ENCODE measurements around the gene CBLB.
"Not testable (repeated sequence)": the region's sequence is repeated elsewhere in the genome, so short reads cannot be mapped to it uniquely, and the experiment has no call there.

Gene CBLB

DNA sequence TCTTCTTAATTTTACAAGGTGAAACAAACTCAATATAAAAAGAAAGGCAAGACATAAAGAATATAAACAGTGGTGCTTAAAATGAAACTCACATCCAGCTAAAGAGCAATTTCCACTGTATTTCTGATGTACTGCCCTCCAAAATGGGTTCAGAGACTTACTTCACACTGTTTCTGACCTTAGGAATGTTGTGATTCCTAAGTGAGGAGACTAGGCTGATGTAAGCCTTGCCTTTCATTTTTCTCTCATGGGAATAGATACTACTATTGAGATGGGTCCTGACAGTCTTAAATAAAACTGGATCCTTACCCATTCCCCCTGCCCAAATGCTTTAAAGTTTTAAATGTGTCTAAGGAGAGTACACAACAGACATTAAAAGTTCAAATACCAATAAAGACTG, 86.9 kb downstream of the CBLB start:
- DNase-seq: no peak

GRCh38 chr3:105780107-105780506, 88.7 kb downstream of the CBLB start:
- no peak for DNase-seq

- DNase-seq: no peak
Measured at GRCh38 chr3:105775368-105775767, 93.4 kb downstream of the CBLB start.

- no peak for DNase-seq
Measured at GRCh38 chr3:105774444-105775180, 94.2 kb downstream of the CBLB start.

GRCh38 chr3:105773291-105773690, 95.5 kb downstream of the CBLB start:
- DNase-seq: no peak

- DNase-seq: peak; percentile 28
Measured at GRCh38 chr3:105772635-105773034, 96.2 kb downstream of the CBLB start.

DNA sequence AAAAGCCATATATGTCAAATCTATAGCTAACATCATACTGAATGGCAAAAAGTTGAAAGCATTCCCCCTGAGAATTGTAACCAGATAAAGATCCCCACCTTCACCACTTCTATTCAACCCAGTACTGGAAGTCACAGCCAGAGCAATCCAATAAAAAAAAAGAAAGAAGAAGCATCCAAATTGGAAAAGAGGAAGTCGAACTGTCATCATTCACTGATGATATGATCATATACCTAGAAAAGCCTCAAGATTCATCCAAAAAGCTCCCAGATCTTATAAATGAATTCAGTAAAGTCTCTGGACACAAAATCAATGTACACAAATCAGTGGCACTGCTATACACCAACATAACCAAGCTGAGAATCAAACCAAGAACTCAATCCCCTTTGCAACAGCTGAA, 97.4 kb downstream of the CBLB start:
- DNase-seq: no peak

DNA sequence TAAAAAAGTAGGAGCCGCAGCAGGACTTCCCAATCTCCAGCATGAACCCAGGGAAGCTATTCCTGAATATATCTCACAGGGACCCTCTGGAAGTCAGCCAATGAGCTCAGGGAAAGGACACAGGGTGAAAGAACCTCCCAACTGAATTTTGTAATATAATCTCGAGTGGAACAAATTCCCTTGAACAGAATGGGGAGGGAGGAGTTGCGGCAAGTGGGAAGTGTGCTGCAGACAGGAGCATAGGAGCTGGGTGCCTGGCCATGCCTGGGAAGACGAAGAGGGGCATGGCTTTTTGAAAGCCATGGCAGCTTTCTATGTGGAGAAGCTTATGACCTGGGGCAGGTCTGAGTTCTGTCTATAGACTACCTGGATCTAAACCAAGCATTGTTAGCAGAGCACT, 98.4 kb downstream of the CBLB start:
- no peak for DNase-seq

DNA sequence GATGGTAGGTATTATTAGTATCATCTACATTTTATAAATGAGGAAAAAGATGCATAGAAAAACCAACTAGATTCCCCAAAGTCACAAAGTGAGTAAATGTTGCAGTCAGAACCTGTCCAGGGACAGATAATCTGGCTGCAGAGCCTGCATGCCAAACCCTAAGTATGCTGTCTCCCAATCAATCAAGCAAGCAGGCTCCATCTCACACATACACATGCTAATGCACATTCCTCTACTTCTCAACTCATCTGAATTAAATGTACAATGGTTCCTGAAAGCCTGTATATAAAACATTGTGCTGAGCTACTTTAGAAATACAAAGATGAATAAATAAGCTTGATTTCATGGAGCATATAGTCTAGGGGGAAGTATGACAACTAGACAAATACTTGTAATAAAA, 101.0 kb downstream of the CBLB start:
- DNase-seq: no peak

DNA sequence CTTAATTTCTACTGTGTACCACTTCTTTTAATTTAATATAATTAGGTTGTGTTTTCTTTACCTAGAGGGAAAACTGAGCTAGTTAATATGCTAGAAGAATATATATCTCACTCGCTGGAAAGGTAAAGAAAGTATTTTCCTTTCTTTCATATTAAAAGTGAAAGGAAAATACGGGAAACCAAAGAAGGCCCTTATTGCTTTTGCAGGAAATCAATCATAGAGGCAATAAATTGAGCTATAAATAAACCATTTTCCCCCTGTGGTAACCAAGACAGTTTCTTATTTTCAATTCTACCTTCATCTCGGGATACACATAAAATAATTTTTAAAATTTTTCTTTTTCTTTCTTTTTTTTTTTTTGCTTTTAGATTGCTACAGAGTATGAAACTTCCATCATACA, 101.6 kb downstream of the CBLB start:
- DNase-seq: no peak

GRCh38 chr3:105765308-105765639, 103.5 kb downstream of the CBLB start:
- DNase-seq: no peak

GRCh38 chr3:105764378-105765307, 104.2 kb downstream of the CBLB start:
- DNase-seq: peak; percentile 47

- DNase-seq: no peak
Measured at GRCh38 chr3:105763659-105764036, 105.2 kb downstream of the CBLB start.

GRCh38 chr3:105762749-105763658, 105.8 kb downstream of the CBLB start:
- no peak for DNase-seq

DNA sequence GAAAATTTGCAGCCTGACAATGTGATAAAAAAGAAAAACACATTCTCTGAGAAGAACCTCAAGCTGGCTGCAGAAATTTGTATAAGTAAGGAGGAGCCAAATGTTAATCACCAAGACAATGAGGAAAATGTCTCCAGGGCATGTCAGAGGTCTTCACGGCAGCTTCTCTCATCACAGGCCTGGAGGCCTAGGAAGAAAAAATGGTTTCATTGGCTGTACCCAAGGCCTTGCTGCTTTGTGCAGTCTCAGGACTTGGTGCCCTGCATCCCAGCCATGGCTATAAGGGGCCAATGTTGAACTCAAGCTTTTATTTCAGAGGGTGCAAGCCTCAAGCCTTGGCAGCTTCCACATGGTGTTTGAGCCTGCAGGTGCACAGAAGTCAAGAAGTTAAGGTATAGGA, 106.6 kb downstream of the CBLB start:
- not testable (repeated sequence) for DNase-seq

DNA sequence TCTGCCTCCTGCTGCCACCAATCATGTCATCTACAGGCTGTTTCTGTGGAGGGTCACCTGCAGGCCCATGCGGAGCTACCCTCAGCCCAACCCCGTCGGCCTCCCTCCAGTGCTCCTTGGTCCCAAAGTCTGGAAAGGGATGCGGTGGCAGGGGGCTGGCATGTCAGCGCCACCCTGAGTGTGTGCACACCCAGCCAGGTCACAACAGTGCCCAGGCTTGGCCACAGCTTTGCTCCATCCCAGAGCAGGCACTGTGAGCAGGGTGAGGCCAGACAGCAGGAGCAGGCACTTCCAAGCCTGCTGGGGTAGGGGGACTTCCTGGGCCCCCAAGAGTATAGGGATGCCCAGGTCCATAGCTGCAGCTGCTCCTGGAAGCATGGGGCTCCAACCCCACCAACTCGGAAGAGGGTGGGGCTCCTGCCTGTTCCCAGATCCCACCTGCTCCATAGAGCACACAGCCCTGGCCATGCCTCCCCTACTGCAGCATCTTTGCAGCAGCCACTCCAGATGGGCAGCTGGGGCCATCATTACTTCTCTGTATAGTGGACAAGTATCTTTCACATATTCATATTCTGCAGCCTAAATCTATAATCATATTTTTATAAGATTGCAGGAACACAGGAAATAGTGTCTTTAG, 109.3 kb downstream of the CBLB start:
- no peak for DNase-seq

- no peak for DNase-seq
Measured at GRCh38 chr3:105758451-105758850, 110.4 kb downstream of the CBLB start.

DNA sequence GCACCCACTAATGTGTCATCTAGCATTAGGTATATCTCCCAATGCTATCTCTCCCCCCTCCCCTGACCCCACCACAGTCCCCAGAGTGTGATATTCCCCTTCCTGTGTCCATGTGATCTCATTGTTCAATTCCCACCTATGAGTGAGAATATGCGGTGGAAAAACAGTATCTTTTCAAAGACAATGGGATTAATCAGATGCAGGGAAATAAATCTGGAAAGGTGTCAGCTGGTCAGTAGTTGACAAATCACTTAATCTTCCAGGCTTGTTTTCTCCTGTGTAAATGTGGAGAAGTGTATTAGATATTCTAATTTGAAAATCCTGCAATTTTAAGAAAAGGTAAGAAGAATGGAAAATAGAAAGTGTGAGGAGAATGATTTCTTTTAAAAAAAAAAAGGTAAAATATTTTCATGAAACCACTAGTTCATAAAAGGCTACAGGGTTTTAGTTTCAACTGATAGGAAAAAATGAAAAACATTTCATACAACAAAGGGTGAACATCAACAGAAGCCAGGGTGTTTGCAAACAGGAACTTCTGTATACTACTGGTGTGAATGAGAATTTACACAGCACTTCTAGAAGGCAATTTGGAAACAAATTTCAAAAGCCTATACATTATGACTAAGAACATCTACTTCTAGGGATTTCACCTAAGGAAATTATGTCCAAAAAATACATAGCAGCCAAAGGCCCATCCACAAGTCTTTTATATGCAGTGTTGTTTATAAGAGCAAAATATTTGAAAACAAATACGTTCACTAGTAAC, 113.5 kb downstream of the CBLB start:
- DNase-seq: no peak

- DNase-seq: peak; percentile 78
Measured at GRCh38 chr3:105752791-105753415, 115.9 kb downstream of the CBLB start.

DNA sequence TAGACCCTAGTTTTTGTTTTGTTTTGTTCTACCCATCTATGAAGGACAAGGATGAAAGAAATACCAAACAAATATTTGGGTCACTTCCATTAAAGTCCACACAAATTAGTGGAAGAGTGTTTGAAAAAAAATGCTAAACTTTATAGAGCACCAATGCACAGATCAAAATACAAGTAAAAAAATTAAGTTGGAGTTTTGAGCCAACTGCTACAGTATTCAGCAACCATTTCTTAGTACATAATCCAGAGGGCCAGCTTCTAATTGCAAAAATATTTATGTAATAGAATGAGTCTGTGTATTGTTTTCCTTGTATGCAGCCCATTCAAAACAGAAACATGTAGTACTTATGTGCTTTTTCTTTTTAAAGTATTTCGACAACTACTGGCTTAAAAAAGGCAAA, 121.1 kb downstream of the CBLB start:
- DNase-seq: no peak

DNA sequence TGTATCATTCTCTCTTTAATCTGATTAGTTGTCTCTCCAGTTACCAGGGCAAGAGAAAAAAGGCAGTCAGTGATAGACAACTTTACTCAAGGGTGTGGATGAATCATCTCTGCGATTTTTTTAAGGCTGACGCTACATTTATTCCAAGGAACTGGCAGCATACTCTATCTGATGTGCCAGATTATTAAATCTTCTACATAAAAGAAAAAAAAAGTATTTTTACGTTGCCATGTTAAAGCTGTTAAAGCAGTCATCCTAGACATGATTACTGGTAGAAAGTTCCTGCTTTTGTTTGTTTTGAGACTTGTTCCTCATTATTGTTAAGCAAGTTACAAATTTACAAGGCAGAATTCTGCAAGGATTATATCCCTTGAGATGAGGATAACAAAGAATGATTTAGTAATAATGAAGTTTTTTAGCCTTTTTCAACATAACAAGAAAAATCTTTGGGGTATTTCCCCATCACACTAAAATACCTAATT, 121.7 kb downstream of the CBLB start:
- DNase-seq: peak; percentile 67

Data from CD4-positive, alpha-beta T cell treated with Interleukin-10 for 1 hour (primary cell).